Lower lobe of right lung (tissue), 2 donors: Measurements from ENCODE around the gene LIN52. TPM values are rescaled to one million over a fixed set of nuclear protein-coding genes. Genes with fewer than 3 reads are reported as not detected.

Source experiments
- ATAC-seq, 2 donors: fragments of 200-7000 bp; cut with Tn5 transposase; one replicate each; pipeline ENCODE4 v1.9.1; 2020 to 2022; ENCODE audit warnings: mild to moderate bottlenecking in 2 of 2, moderate library complexity in 2 of 2
- DNase-seq: peaks from one replicate; pipeline ENCODE4 v3.0.0-alpha.2; 2020
- H3K27ac ChIP-seq: fragments of 200-600 bp; one replicate; pipeline ENCODE4 v1.8.0; 2022
- H3K27me3 ChIP-seq: fragments of 200-600 bp; one replicate; pipeline ENCODE4 v1.8.0; 2022; ENCODE audit warnings: low read depth
- H3K36me3 ChIP-seq: fragments of 200-600 bp; one replicate; pipeline ENCODE4 v1.8.0; 2022; ENCODE audit warnings: mild to moderate bottlenecking
- H3K4me1 ChIP-seq: fragments of 200-600 bp; one replicate; pipeline ENCODE4 v1.8.0; 2022
- H3K4me3 ChIP-seq: fragments of 200-600 bp; one replicate; pipeline ENCODE4 v1.8.0; 2022; ENCODE audit warnings: mild to moderate bottlenecking
- H3K9me3 ChIP-seq: fragments of 200-600 bp; one replicate; pipeline ENCODE4 v1.8.0; 2022
- intact Hi-C: fragments of 100-400 bp; cut with DNase I; formaldehyde crosslinking; loops from one replicate; pipeline ENCODE4 v1.11.0; 2022
- total RNA-seq: library from RNA; stranded (reverse); fragmentation: NEBNext Ultra II Directional; extraction: Animal tissue kit (Norgen Biotek cat#: 25700); gene quantifications from one replicate; pipeline ENCODE4 v1.2.1, GENCODE V29; 2021
- TF ChIP-seq, protein P1 (sequence below): fragments of 200-600 bp; IDR thresholded peaks from one replicate; pipeline ENCODE4 v1.8.0; 2022; ENCODE audit warnings: antibody characterized with exemption, mild to moderate bottlenecking
- donor health status: DM: no; HTN: yes; CAD: no; lungs with severe emphysema.

The LIN52 gene
- total RNA-seq, 1 donor from 2014 or later, result 7.9 TPM

DNA sequence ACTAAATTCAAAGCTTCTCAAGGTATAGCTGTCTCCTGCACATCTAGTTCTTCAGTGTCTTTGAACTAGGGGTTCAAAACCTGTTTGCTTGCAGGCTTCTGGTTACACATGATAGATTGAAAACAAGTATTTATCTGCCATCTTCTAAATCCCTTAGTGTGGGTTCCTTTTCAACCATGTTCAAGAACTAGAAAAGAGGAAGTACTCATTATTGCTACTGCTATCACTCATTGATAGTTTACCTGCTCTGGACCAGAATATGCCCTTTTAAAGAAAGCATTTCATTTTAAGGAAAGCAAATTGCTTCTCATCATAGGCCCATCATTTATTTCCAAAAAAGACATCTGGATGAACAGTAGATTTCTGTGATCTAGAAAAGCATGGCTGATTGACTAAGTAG, 117.4 kb downstream of the LIN52 start:
- DNase-seq, result no peak
- no peaks in the 10 kb centered on the region for H3K27me3 ChIP-seq
- H3K4me1 ChIP-seq, result no peaks in the 10 kb centered on the region
- TF ChIP-seq, protein P1, sequence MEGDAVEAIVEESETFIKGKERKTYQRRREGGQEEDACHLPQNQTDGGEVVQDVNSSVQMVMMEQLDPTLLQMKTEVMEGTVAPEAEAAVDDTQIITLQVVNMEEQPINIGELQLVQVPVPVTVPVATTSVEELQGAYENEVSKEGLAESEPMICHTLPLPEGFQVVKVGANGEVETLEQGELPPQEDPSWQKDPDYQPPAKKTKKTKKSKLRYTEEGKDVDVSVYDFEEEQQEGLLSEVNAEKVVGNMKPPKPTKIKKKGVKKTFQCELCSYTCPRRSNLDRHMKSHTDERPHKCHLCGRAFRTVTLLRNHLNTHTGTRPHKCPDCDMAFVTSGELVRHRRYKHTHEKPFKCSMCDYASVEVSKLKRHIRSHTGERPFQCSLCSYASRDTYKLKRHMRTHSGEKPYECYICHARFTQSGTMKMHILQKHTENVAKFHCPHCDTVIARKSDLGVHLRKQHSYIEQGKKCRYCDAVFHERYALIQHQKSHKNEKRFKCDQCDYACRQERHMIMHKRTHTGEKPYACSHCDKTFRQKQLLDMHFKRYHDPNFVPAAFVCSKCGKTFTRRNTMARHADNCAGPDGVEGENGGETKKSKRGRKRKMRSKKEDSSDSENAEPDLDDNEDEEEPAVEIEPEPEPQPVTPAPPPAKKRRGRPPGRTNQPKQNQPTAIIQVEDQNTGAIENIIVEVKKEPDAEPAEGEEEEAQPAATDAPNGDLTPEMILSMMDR, result no peak
- peaks cover 30% of the 10 kb centered on the region for H3K36me3 ChIP-seq
- H3K9me3 ChIP-seq, result no peaks in the 10 kb centered on the region
- no peak overlapping the region for H3K4me3 ChIP-seq
- intact Hi-C loops, result no loop called here
- ATAC-seq, result no peak
- H3K27ac ChIP-seq, result no peak overlapping the region

DNA sequence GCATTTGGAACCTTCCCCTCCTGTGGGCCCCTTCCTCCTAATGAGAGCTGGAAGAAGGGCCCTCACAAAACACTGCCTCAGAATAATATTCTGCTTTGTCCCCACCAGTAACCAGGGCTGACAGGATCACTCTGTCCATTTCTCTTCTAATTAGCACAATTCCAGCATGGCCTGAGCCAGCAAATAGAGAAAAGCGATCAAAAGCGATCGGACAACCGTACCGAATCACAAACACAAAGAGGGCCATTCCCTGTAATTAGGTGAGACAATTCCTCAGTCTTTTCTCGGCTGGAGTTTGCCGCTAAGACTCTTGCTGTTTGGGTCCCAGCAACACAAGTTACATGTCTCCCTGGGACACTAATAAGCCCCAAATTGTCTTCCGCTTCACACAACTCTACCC, 118.9 kb downstream of the LIN52 start:
- H3K27me3 ChIP-seq, result no peaks in the 10 kb centered on the region
- DNase-seq, result no peak
- TF ChIP-seq, protein P1, result no peak
- peaks cover 28% of the 10 kb centered on the region for H3K36me3 ChIP-seq
- no peak overlapping the region for H3K4me3 ChIP-seq
- H3K4me1 ChIP-seq, result no peaks in the 10 kb centered on the region
- H3K9me3 ChIP-seq, result no peaks in the 10 kb centered on the region
- ATAC-seq, result no peak
- intact Hi-C loops, result no loop called here
- H3K27ac ChIP-seq, result no peak overlapping the region

DNA sequence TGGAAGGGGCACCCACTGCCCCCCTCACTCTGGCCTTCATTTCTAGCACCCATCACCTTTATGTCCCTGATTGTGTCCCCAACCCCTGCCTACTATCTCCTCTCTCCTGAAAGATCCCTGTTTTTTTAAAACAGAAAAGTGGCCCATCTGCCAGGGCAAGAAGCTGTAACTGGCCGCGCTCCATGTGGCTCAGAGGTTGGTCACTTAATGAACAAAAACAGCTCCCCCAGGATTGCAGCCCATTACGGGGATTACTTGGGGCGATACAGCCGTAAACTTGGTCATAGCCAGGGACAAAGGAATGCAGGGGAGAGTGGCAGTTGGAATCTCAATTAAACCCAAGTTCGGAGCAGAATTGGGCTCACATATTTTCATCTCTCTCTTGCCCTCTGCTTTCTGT, 119.7 kb downstream of the LIN52 start:
- H3K36me3 ChIP-seq, result peaks cover 19% of the 10 kb centered on the region
- no peak for DNase-seq
- H3K4me3 ChIP-seq, result no peak overlapping the region
- H3K27me3 ChIP-seq, result no peaks in the 10 kb centered on the region
- no peaks in the 10 kb centered on the region for H3K4me1 ChIP-seq
- intact Hi-C loops, result no loop called here
- ATAC-seq, result no peak
- TF ChIP-seq, protein P1, result no peak
- H3K9me3 ChIP-seq, result no peaks in the 10 kb centered on the region
- H3K27ac ChIP-seq, result no peak overlapping the region

DNA sequence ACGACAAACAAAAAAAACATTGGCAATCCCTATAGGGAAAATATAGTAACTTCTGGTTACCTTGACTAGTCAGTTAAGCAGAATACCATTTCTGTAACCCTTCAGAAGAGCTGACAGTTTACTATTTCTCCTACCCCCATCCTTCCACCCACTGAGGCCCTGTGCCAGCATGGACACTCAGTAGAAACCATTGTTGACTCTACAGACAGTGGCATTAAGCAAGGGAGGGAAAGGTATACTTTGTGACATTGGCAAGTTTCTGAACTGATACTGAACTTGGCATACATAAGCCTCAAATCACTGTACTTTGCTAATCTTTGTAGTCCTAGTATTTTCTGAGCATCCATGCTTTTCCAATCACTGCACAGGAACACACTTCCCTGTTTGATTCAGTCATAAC, 121.1 kb downstream of the LIN52 start:
- peaks cover 2% of the 10 kb centered on the region for H3K27me3 ChIP-seq
- peaks cover 10% of the 10 kb centered on the region for H3K36me3 ChIP-seq
- H3K27ac ChIP-seq, result no peak overlapping the region
- no peaks in the 10 kb centered on the region for H3K4me1 ChIP-seq
- intact Hi-C loops, result no loop called here
- H3K9me3 ChIP-seq, result no peaks in the 10 kb centered on the region
- H3K4me3 ChIP-seq, result no peak overlapping the region
- TF ChIP-seq, protein P1, result no peak
- DNase-seq (no peak), ATAC-seq (no peak)

DNA sequence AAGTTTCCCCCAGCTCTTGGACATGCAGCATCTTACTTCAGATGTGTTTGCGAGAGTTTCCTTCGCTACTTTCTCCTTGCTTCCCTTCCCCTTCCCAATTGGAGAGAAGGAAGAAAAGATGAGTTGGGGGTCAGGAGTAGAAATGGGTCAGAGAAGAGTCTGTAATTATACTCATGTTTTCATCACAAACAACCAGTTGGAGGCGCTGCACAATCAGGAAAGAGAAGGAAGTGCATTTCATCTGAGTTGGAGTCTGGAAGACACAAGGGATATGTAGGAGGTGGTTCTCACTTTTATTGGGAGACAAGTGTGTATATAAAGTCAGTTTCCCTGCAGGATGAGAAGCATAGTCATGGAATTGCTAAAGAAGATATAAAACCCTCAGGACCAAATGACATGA, 123.2 kb downstream of the LIN52 start:
- peaks cover 6% of the 10 kb centered on the region for H3K36me3 ChIP-seq
- intact Hi-C loops, result no loop called here
- TF ChIP-seq, protein P1, result no peak
- ATAC-seq, result no peak
- H3K27ac ChIP-seq, result no peak overlapping the region
- H3K4me1 ChIP-seq, result no peaks in the 10 kb centered on the region
- DNase-seq, result no peak
- H3K27me3 ChIP-seq, result peaks cover 3% of the 10 kb centered on the region
- no peaks in the 10 kb centered on the region for H3K9me3 ChIP-seq
- H3K4me3 ChIP-seq, result no peak overlapping the region

DNA sequence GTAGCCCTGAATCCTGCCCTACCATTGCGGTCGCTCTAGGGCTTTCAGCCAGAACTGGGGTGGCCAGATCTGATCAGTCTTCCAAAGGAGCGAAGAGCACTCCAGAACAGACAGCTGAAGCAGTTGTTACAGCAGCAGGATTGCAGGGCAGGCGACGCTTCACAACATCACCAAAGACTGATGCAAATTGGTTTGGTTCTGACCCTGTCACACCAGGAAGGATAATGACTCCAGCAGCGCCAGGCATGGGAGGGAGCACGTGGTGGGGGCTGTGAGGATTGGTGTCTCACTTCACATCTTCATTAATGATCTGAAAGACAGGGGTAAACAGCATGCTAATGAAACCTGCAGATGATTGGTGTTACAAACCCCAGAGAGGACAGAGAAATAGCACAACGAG, 123.9 kb downstream of the LIN52 start:
- no peak overlapping the region for H3K4me3 ChIP-seq
- no peaks in the 10 kb centered on the region for H3K9me3 ChIP-seq
- ATAC-seq (no peak), DNase-seq (no peak)
- peaks cover 3% of the 10 kb centered on the region for H3K27me3 ChIP-seq
- TF ChIP-seq, protein P1, result no peak
- no peaks in the 10 kb centered on the region for H3K4me1 ChIP-seq
- intact Hi-C loops, result no loop called here
- no peak overlapping the region for H3K27ac ChIP-seq
- H3K36me3 ChIP-seq, result no peaks in the 10 kb centered on the region
